ENCODE data around the gene ACAN.

ACAN gene

GRCh38 chr15:88804257-88804656 lies 1.0 kb downstream of the ACAN start:
- Histone ChIP-seq H3K4me3 (replicated peaks; ENCODE audit: insufficient read depth, low read length) (no peak overlapping the region), H3K27me3 (ENCODE audit: insufficient read depth, poor library complexity, severe bottlenecking) (peaks cover 45% of the 10 kb centered on the region), H3K27ac (replicated peaks) (no peak overlapping the region)
- TF ChIP-seq SPI1 (IDR thresholded peaks at IDR 0.05; ENCODE audit: borderline replicate concordance, low read depth) (no peak), CTCF (IDR thresholded peaks at IDR 0.05; ENCODE audit: insufficient read depth, low read length) (no peak), REST (IDR thresholded peaks at IDR 0.05; ENCODE audit: insufficient replicate concordance, low read depth) (no peak), GABPA (IDR thresholded peaks at IDR 0.05; ENCODE audit: low read depth) (no peak), POLR2AphosphoS5 (IDR thresholded peaks at IDR 0.05; ENCODE audit: low read depth) (no peak)
- DNase-seq (ENCODE audit: low read depth in 1 of 2, low spot score in 1 of 2) = no peak

GRCh38 chr15:88805031-88805780 lies 2.0 kb downstream of the ACAN start:
- DNase-seq (ENCODE audit: low read depth in 1 of 2, low spot score in 1 of 2) = no peak
- no peak overlapping the region for H3K27ac ChIP-seq (replicated peaks)
- no peak for TF ChIP-seq POLR2AphosphoS5 (IDR thresholded peaks at IDR 0.05; ENCODE audit: low read depth)
- TF ChIP-seq CTCF (IDR thresholded peaks at IDR 0.05; ENCODE audit: insufficient read depth, low read length) = no peak
- no peak for TF ChIP-seq GABPA (IDR thresholded peaks at IDR 0.05; ENCODE audit: low read depth)
- TF ChIP-seq REST (IDR thresholded peaks at IDR 0.05; ENCODE audit: insufficient replicate concordance, low read depth) = no peak
- no peak for TF ChIP-seq SPI1 (IDR thresholded peaks at IDR 0.05; ENCODE audit: borderline replicate concordance, low read depth)
- no peak overlapping the region for H3K4me3 ChIP-seq (replicated peaks; ENCODE audit: insufficient read depth, low read length)
- peaks cover 44% of the 10 kb centered on the region for H3K27me3 ChIP-seq (ENCODE audit: insufficient read depth, poor library complexity, severe bottlenecking)

- TF ChIP-seq SPI1 (IDR thresholded peaks at IDR 0.05; ENCODE audit: borderline replicate concordance, low read depth) (no peak), POLR2AphosphoS5 (IDR thresholded peaks at IDR 0.05; ENCODE audit: low read depth) (no peak), REST (IDR thresholded peaks at IDR 0.05; ENCODE audit: insufficient replicate concordance, low read depth) (no peak), CTCF (IDR thresholded peaks at IDR 0.05; ENCODE audit: insufficient read depth, low read length) (no peak), GABPA (IDR thresholded peaks at IDR 0.05; ENCODE audit: low read depth) (no peak)
- Histone ChIP-seq H3K4me3 (replicated peaks; ENCODE audit: insufficient read depth, low read length) (no peak overlapping the region), H3K27me3 (ENCODE audit: insufficient read depth, poor library complexity, severe bottlenecking) (peaks cover 6% of the 10 kb centered on the region), H3K27ac (replicated peaks) (no peak overlapping the region)
- no peak for DNase-seq (ENCODE audit: low read depth in 1 of 2, low spot score in 1 of 2)
Measured at GRCh38 chr15:88810446-88810845, 7.2 kb downstream of the ACAN start.
